Stimulated activated CD4-positive, alpha-beta T cell treated with anti-CD3 and anti-CD28 coated beads, Interleukin-1b, Interleukin-23, amount 100 ng/mL, for 4 hours (primary cell): ENCODE results near the gene KRT32.

Source experiments
- DNase-seq, 2 donors: peaks; one replicate each; pipeline ENCODE4 v3.0.0-alpha.2; 2020; ENCODE audit warnings: low read depth in 2 of 2

KRT32 gene

GRCh38 chr17:41466988-41467387, at the start of gene KRT32:
Gene KRT32 (minus strand): TSS chr17:41467386. CDS start chr17:41467325, 61 bp downstream.
- no peak for DNase-seq

DNA sequence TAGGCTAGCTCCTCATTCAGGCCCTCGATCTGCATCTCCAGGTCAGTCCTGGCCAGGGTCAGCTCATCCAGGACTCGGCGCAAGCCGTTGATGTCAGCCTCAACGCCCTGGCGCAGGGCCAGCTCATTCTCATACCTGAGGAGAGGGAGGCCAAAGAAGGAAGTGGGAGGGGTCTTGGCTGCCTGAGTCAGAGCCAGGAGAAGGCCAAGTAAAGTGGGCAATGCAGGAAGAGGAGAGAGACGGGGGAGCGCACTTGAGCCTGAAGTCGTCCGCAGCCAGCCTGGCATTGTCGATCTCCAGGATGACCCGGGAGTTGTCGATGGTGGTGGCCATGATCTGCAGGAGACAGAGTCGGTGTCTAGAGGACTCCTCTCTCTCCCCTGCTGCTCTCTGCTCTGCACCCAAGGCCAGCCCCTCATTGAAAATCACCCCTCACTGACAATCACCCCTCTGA, 49.7 kb upstream of the KRT32 start:
- no peak for DNase-seq

DNA sequence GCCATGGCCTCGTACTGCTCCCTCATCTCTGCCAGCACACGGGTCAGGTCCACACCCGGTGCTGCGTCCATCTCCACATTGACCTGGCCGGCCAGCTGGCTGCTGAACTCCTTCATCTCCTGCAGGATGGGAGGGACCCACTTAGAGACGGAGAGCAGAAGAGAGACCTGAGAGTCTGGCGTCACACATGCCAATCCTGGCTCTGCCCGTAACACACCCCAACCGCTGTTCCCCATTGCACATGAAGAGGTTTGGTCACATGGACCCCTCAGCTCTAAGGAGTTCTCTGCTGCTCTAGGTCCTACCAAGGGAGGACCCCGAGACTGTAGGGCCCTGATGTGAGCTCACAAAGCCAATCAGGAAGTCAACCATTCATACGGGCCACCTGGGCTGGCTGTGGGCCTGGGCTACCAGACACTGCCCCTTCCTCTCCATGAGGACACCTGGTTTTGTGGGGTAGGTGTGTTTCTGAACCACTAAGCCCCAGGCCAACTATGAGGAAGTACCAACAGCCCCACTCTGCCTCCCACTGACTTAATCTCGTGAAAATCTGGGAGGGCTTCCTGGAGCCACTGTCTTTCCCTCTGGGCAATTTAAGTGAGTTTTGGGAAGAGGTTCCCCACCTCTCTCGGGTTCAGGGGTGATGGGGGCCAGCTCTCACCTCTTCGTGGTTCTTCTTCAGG, 49.1 kb upstream of the KRT32 start:
- no peak for DNase-seq

GRCh38 chr17:41513168-41513547, 46.0 kb upstream of the KRT32 start:
- DNase-seq, result no peak

- no peak for DNase-seq
Measured at GRCh38 chr17:41512546-41513167, 45.5 kb upstream of the KRT32 start.

- DNase-seq, result no peak
Measured at GRCh38 chr17:41511716-41512115, 44.5 kb upstream of the KRT32 start.

- DNase-seq, result no peak
Measured at GRCh38 chr17:41511116-41511515, 43.9 kb upstream of the KRT32 start.

GRCh38 chr17:41510251-41511065, 43.3 kb upstream of the KRT32 start:
- no peak for DNase-seq

- DNase-seq, result no peak
Measured at GRCh38 chr17:41507315-41507880, 40.2 kb upstream of the KRT32 start.

GRCh38 chr17:41505809-41506767, 38.9 kb upstream of the KRT32 start:
- no peak for DNase-seq

DNA sequence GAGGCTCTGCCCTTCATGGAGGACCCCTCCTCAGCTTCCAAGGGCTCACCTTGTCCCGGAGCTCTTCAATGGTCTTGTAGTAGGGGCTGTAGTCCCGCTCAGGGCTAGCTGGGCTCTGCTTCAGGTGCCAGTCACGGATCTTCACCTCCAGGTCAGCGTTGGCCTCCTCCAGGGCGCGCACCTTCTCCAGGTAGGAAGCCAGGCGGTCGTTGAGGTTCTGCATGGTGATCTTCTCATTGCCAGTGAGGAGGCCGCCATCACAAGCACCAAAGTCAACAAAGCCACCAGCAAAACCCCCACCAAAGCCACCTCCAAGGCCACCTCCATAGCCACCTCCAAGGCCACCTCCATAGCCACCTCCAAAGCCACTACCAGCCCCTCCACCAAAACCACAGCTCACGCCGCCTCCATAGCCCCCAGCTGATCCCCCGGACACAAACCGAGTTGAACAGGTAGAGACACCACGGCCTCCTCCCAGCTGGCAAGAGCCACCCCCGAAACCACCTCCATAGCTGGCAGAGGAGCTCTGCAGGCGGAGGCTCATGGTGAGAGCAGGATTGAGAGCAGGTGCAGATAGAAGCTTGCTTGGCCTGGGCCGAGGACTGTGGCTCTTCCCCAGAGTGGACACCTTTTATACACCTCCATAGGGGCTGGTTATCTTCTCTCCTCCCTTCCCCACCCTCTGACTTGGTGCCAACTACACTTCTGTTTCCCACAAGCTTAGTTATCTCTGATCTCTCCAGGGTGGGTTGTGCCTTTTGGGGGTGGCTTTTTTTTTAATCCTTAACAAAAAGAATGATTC, 38.0 kb upstream of the KRT32 start, which contains the start of gene KRT13:
Gene KRT13 (minus strand): TSS at position 606 of the 802 bp plus-strand sequence. CDS start 62 bp downstream, at position 544.
- no peak for DNase-seq

DNA sequence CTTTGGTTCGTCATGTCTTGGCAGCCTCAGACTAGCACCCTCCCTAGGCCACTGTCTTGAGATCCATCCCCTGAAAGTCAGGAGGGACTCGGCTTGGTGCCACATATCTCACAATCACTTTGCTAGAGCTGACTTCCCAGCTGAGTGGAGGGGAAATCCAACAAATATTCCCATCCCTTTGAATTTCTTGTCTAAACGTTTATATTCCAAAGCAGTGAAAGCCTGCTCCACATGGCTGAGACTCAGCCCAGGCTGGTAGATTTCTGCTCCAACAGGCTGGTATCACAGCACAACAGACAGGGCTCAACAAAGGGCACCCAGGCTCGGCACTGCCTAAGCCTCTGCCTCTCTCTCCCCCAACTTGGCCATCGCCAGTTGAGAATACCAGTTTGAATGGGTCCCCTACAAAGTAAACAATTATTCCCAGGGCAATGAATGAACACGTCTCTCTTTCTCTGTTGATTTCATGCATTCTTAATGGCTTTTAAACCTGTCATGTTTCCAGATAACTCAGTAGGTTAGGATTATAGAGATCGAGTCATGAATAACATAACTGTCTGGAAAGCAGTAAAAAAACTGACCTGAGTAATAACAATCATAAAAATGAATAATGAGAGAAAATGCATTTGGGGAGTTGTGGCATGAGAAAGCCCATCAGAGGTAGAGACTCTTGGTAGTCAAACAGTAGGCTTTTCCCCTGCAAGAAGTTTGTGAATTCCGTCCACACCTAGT, 37.2 kb upstream of the KRT32 start:
- no peak for DNase-seq

DNA sequence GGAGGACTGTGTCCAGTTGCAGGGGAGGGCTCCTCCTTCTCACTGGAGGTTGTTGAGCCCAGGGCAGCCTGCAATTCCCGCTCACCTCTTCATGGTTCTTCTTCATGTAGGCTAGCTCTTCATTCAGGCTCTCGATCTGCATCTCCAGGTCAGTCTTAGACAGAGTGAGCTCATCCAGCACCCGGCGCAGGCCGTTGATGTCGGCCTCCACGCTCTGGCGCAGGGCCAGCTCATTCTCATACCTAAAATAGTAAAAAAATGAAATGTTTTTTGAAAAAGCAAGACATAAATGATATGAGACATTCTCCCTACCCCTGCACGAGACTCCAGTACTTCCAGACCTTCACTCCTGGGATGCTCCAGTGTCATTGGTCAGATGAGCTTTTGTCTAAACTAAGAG, 36.0 kb upstream of the KRT32 start:
- no peak for DNase-seq

DNA sequence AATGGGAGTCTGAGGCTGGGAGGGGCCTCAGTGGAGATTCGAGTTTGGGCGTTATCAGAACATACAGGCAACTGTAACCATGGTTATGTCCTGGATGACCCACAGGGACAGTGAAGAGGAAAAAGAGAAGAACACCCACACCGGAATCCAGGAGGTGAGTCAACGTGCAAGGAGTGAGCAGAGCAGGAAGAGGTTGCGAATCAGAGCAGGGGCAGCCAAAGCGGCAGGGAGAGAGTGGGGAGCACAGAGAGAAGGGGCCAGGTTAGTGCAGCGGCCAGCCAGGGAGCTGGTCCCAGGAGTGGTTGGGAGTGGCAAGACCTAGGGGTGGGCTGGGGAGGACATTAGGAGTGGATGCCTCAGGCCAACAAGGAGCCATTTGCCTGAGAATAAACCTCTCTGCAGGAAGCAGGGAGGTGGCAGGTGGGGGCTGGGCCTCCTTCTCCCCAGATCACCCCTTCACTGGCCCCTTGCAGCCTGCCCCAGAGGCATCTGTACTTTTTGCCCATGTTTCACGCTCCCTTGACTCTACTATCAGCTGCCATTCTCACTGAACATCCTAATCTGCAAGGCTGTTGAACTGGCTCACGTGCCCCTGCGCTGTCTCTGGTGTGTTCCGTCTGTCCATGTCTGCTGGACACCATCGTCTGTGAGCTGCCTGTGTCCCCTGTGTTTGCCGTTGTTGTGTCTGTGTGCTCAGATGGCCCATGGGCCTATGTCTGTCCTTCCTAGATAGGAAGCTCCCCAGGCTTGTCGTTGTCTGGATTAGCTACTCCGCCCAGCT, 33.1 kb upstream of the KRT32 start:
- no peak for DNase-seq

GRCh38 chr17:41499714-41500113, 32.5 kb upstream of the KRT32 start:
- no peak for DNase-seq

DNA sequence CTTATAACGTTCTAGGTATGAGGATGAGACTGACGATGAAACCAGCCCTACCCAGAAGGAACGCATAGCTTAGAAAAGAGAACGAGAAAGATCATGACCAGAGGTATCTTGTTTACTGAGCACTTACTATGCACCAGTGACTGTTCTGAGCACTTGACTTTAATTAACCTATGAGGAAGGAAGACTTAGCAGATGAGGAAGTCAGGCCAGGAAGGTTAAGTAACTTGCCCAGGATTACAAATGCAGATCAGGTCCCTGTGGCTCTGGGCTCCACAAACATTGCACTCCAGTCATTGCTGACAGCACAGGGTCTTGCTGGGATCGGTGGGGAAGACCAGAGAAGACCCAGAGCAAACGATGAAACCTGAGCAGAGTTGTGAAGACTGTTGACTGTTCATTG, 31.1 kb upstream of the KRT32 start:
- DNase-seq, result no peak

GRCh38 chr17:41496803-41497484, 29.8 kb upstream of the KRT32 start:
- peak; percentile 25 to 34 for DNase-seq

GRCh38 chr17:41494524-41494923, 27.3 kb upstream of the KRT32 start:
- no peak for DNase-seq
